ENCODE data around the gene KCNS1. TPM values are rescaled to one million over a fixed set of nuclear protein-coding genes. Genes with fewer than 3 reads are reported as not detected.

KCNS1 gene
- total RNA-seq, 1 donor from 2014 or later: 3.5 TPM

- TF ChIP-seq CTCF (IDR thresholded peaks at IDR 0.05): peak; percentile 13
- Histone ChIP-seq H3K9me3 (peaks cover 8% of the 10 kb centered on the region), H3K36me3 (peaks cover 57% of the 10 kb centered on the region), H3K27me3 (ENCODE audit: low read depth) (no peaks in the 10 kb centered on the region), H3K4me3 (no peak overlapping the region), H3K27ac (no peak overlapping the region), H3K4me1 (no peaks in the 10 kb centered on the region)
- no peak for DNase-seq
- intact Hi-C loops (cut with DNase I): no loop called here
- ATAC-seq: no peak
These were observed 19.9 kb downstream of the KCNS1 start for GRCh38 chr20:45080867-45081624.

GRCh38 chr20:45077559-45077958 is 23.4 kb downstream of the KCNS1 start:
- ATAC-seq: no peak
- no peak for DNase-seq
- no peak for TF ChIP-seq CTCF (IDR thresholded peaks at IDR 0.05)
- Histone ChIP-seq H3K9me3 (peaks cover 1% of the 10 kb centered on the region), H3K27me3 (ENCODE audit: low read depth) (no peaks in the 10 kb centered on the region), H3K4me1 (no peaks in the 10 kb centered on the region), H3K27ac (no peak overlapping the region), H3K36me3 (peaks cover 88% of the 10 kb centered on the region), H3K4me3 (no peak overlapping the region)
- intact Hi-C loops (cut with DNase I): no loop called here

- DNase-seq: no peak
- H3K36me3 ChIP-seq: peaks cover 64% of the 10 kb centered on the region
- no peak for ATAC-seq
These were observed 27.7 kb downstream of the KCNS1 start for GRCh38 chr20:45073221-45073620.

GRCh38 chr20:45072066-45072465 is 28.9 kb downstream of the KCNS1 start:
- no peaks in the 10 kb centered on the region for H3K9me3 ChIP-seq
- no peak overlapping the region for H3K4me3 ChIP-seq
- H3K4me1 ChIP-seq: no peaks in the 10 kb centered on the region
- no peak for ATAC-seq
- no peak overlapping the region for H3K27ac ChIP-seq
- no peak for DNase-seq
- peaks cover 67% of the 10 kb centered on the region for H3K36me3 ChIP-seq
- no peak for TF ChIP-seq CTCF (IDR thresholded peaks at IDR 0.05)
- H3K27me3 ChIP-seq (ENCODE audit: low read depth): no peaks in the 10 kb centered on the region
- intact Hi-C loops (cut with DNase I): no loop called here

More at GRCh38 chr20:45073221-45073620, 27.7 kb downstream of the KCNS1 start:
- Histone ChIP-seq H3K4me1 (no peaks in the 10 kb centered on the region), H3K9me3 (no peaks in the 10 kb centered on the region), H3K4me3 (no peak overlapping the region), H3K27ac (no peak overlapping the region), H3K27me3 (ENCODE audit: low read depth) (no peaks in the 10 kb centered on the region)
- no peak for TF ChIP-seq CTCF (IDR thresholded peaks at IDR 0.05)
- intact Hi-C loops (cut with DNase I): no loop called here

- DNase-seq (no peak), ATAC-seq (no peak)
- H3K4me3 ChIP-seq: no peak overlapping the region
- intact Hi-C loops (cut with DNase I): no loop called here
- no peak overlapping the region for H3K27ac ChIP-seq
- H3K9me3 ChIP-seq: no peaks in the 10 kb centered on the region
- no peaks in the 10 kb centered on the region for H3K4me1 ChIP-seq
- H3K36me3 ChIP-seq: peaks cover 64% of the 10 kb centered on the region
- TF ChIP-seq CTCF (IDR thresholded peaks at IDR 0.05): no peak
- no peaks in the 10 kb centered on the region for H3K27me3 ChIP-seq (ENCODE audit: low read depth)
These were observed 29.8 kb downstream of the KCNS1 start for GRCh38 chr20:45070932-45071632.
